ENCODE measurements around the gene UBIAD1. TPM values are rescaled to one million over a fixed set of nuclear protein-coding genes. Genes with fewer than 3 reads are reported as not detected.

UBIAD1 gene
- total RNA-seq, 1 donor from 2014 or later: 13.5 TPM

GRCh38 chr1:11337580-11338073 is 64.6 kb downstream of the UBIAD1 start:
- no peak for DNase-seq (ENCODE audit: low spot score)

Other genes starting within 250 kb of the UBIAD1 start
- gene MASP2, start 226.0 kb upstream of the UBIAD1 start, total RNA-seq: not detected
- gene SRM, start 213.2 kb upstream of the UBIAD1 start, total RNA-seq: 103 TPM
- gene EXOSC10, start 173.3 kb upstream of the UBIAD1 start, total RNA-seq: 46.8 TPM
- gene ANGPTL7, start 83.8 kb upstream of the UBIAD1 start, total RNA-seq: 0.42 TPM
- gene MTOR, start 10.6 kb upstream of the UBIAD1 start, total RNA-seq: 35.1 TPM
- gene DISP3, start 206.0 kb downstream of the UBIAD1 start, total RNA-seq: not detected

Measured in mesenteric fat pad (tissue), 1 donor.